HuH-7 (cell line): ENCODE data around the gene SYP.

Experiments used
- DNase-seq: peaks from one replicate; pipeline ENCODE4 v3.0.0; 2011; ENCODE audit warnings: low spot score

The SYP gene

GRCh38 chrX:49220100-49220499 lies 20.1 kb upstream of the SYP start:
- DNase-seq = no peak

GRCh38 chrX:49214996-49215526 lies 15.1 kb upstream of the SYP start:
- no peak for DNase-seq

GRCh38 chrX:49214416-49214815 lies 14.4 kb upstream of the SYP start:
- DNase-seq = no peak

GRCh38 chrX:49212861-49213260 lies 12.9 kb upstream of the SYP start:
- DNase-seq = no peak

- no peak for DNase-seq
Observed at GRCh38 chrX:49212209-49212608, 12.2 kb upstream of the SYP start.

- no peak for DNase-seq
Observed at GRCh38 chrX:49211074-49211473, 11.1 kb upstream of the SYP start.

- no peak for DNase-seq
Observed at GRCh38 chrX:49210406-49210805, 10.4 kb upstream of the SYP start.

- no peak for DNase-seq
Observed at GRCh38 chrX:49209434-49210251, 9.7 kb upstream of the SYP start.

GRCh38 chrX:49208399-49208798 lies 8.4 kb upstream of the SYP start:
- no peak for DNase-seq

- DNase-seq = no peak
Observed at GRCh38 chrX:49206543-49206942, 6.5 kb upstream of the SYP start.

GRCh38 chrX:49205443-49205842 lies 5.5 kb upstream of the SYP start:
- DNase-seq = no peak

GRCh38 chrX:49204709-49205108 lies 4.7 kb upstream of the SYP start:
- no peak for DNase-seq

- DNase-seq = no peak
Observed at GRCh38 chrX:49204017-49204416, 4.0 kb upstream of the SYP start.

- DNase-seq = no peak
Observed at GRCh38 chrX:49203536-49203935, 3.5 kb upstream of the SYP start.

- DNase-seq = no peak
Observed at GRCh38 chrX:49202022-49202421, 2.0 kb upstream of the SYP start.

GRCh38 chrX:49199315-49199595 lies 738 bp downstream of the SYP start:
- DNase-seq = no peak

- DNase-seq = no peak
Observed at GRCh38 chrX:49198540-49199314, 1.3 kb downstream of the SYP start.

GRCh38 chrX:49197543-49198087 lies 2.4 kb downstream of the SYP start:
- DNase-seq = no peak

- no peak for DNase-seq
Observed at GRCh38 chrX:49193542-49193964, 6.4 kb downstream of the SYP start.

- peak; percentile 64 for DNase-seq
Observed at GRCh38 chrX:49192722-49193328, 7.2 kb downstream of the SYP start.

GRCh38 chrX:49191574-49192011 lies 8.4 kb downstream of the SYP start:
- no peak for DNase-seq

GRCh38 chrX:49190821-49191573 lies 9.0 kb downstream of the SYP start:
- DNase-seq = peak; percentile 98
